Spleen (tissue), 11 donors: Measurements from ENCODE around the gene FMN2. TPM values are rescaled to one million over a fixed set of nuclear protein-coding genes. Genes with fewer than 3 reads are reported as not detected.

Experiments used
- DNase-seq: peaks from one replicate; pipeline ENCODE4 v3.0.0-alpha.2; 2020
- H3K27ac ChIP-seq, 8 donors: fragments of 200-600 bp; sonication (generic) in 7 of 8; 1 replicate in 4 of 8; 2 replicates in 4 of 8; pipeline versions ENCODE4 v1.5.0 to v1.8.0; 2016 to 2021; ENCODE audit warnings: inconsistent platforms in 4 of 8, mild to moderate bottlenecking in 4 of 8, moderate library complexity in 1 of 8
- H3K27me3 ChIP-seq, 7 donors: fragments of 200-600 bp; sonication (generic) in 6 of 7; replicated peaks in 1 of 7; 1 replicate in 4 of 7; 2 replicates in 3 of 7; pipeline versions ENCODE4 v1.5.0 to v1.8.0; 2016 to 2021; ENCODE audit warnings: inconsistent platforms in 3 of 7, mild to moderate bottlenecking in 1 of 7
- H3K36me3 ChIP-seq, 6 donors: fragments of 200-600 bp; sonication (generic) in 5 of 6; 1 replicate in 4 of 6; 2 replicates in 2 of 6; pipeline versions ENCODE4 v1.5.0 to v1.8.0; 2016 to 2021; ENCODE audit warnings: inconsistent platforms in 2 of 6
- H3K4me1 ChIP-seq, 6 donors: fragments of 200-600 bp; sonication (generic) in 5 of 6; 1 replicate in 3 of 6; 2 replicates in 3 of 6; pipeline versions ENCODE4 v1.5.0 to v1.8.0; 2016 to 2021; ENCODE audit warnings: inconsistent platforms in 3 of 6
- H3K4me3 ChIP-seq, 8 donors: fragments of 200-600 bp; sonication (generic) in 7 of 8; 1 replicate in 4 of 8; 2 replicates in 4 of 8; pipeline versions ENCODE4 v1.5.0 to v1.8.0; 2016 to 2021; ENCODE audit warnings: inconsistent platforms in 4 of 8, mild to moderate bottlenecking in 4 of 8, moderate library complexity in 2 of 8
- H3K9me3 ChIP-seq, 8 donors: fragments of 200-600 bp; sonication (generic) in 7 of 8; 1 replicate in 4 of 8; 2 replicates in 4 of 8; pipeline versions ENCODE4 v1.5.0 to v1.8.0; 2016 to 2021; ENCODE audit warnings: inconsistent platforms in 4 of 8
- POLR2A ChIP-seq, 3 donors: fragments of 450-650 bp; IDR thresholded peaks; one replicate each; pipeline ENCODE4 v1.5.1; 2017; ENCODE audit warnings: antibody characterized with exemption in 3 of 3, mild to moderate bottlenecking in 1 of 3
- POLR2AphosphoS5 ChIP-seq, 3 donors: sonication (generic); formaldehyde crosslinking; IDR thresholded peaks; one replicate each; pipeline ENCODE4 v1.5.1; 2017; ENCODE audit warnings: antibody characterized with exemption in 3 of 3
- WGBS, 5 donors: extraction: QIAGEN DNeasy Blood & Tissue Kit in 3 of 5; methylation state at CpG; one replicate each; pipeline versions ENCODE4 v1.1.5 to v1.1.7; 2013 to 2018; 5-methylcytosine and 5-hydroxymethylcytosine counted together
- intact Hi-C: fragments of 100-400 bp; cut with DNase I; formaldehyde crosslinking; loops from one replicate; pipeline ENCODE4 v1.15.0; 2023; ENCODE audit warnings: low total_unique reads
- polyA plus RNA-seq, 3 donors: library from polyadenylated mRNA; stranded (reverse); fragments of 200-250 nt; gene quantifications; one replicate each; pipeline ENCODE4 v1.2.1, GENCODE V29; 2013
- total RNA-seq, 7 donors: library from RNA; depleted of rRNA in 3 of 7; stranded (reverse); fragments of >200 nt in 3 of 7; fragmentation: NEBNext Ultra II Directional in 4 of 7; extraction: Animal tissue kit (Norgen Biotek cat#: 25700) in 4 of 7; gene quantifications; one replicate each; pipeline versions ENCODE4 v1.1.0 to v1.2.1, GENCODE V29; 2016 to 2021
- TF ChIP-seq, protein P1 (sequence below), 11 experiments: fragments of 200-600 bp in 7 of 11; fragments of 450-650 bp in 4 of 11; sonication (generic) in 4 of 11; IDR thresholded peaks in 8 of 11; conservative IDR thresholded peaks in 3 of 11; 1 replicate in 7 of 11; 2 replicates in 4 of 11; pipeline versions ENCODE4 v1.4.0 to v1.8.0; 2016 to 2021; ENCODE audit warnings: antibody characterized with exemption in 11 of 11, inconsistent platforms in 4 of 11, mild to moderate bottlenecking in 1 of 11
- donor health status: healthy with polysubstance abuse.
- donor health status: DM: no; HTN: no; CAD: no; lungs with moderate emphysema.
- donor health status: DM: no; HTN: no; CAD: no.
- donor health status: Bipolar disorder and iron deficiency.
- donor health status: healthy.
- donor health status: DM: no; HTN: no; CAD: no.
- donor health status: DM: yes; HTN: yes; CAD: no.

The FMN2 gene
- total and polyA plus RNA-seq, 10 donors: 0.04 to 0.24 (median 0.12) TPM; not detected in 6

DNA sequence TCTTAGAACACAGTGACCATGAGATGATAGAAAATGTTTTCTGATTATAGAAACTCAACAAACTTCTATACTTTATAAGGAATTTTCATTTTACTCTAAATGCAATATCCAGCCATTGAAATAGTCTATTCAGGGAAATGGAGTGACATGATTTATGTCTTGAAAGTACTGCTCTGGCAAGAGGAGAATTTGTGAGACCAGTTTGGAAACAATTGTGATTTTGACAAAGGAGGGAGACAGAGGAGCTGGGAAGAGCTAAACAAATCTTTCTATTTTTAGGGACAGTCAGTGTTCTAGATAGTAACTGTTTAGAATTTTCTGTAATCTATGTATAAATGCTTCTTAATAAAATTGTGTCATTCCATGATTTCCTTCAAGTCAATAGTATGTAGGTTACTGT lies 252.3 kb downstream of the FMN2 start:
- H3K4me3 ChIP-seq: no peak overlapping the region
- no peak for DNase-seq
- TF ChIP-seq, protein P1, sequence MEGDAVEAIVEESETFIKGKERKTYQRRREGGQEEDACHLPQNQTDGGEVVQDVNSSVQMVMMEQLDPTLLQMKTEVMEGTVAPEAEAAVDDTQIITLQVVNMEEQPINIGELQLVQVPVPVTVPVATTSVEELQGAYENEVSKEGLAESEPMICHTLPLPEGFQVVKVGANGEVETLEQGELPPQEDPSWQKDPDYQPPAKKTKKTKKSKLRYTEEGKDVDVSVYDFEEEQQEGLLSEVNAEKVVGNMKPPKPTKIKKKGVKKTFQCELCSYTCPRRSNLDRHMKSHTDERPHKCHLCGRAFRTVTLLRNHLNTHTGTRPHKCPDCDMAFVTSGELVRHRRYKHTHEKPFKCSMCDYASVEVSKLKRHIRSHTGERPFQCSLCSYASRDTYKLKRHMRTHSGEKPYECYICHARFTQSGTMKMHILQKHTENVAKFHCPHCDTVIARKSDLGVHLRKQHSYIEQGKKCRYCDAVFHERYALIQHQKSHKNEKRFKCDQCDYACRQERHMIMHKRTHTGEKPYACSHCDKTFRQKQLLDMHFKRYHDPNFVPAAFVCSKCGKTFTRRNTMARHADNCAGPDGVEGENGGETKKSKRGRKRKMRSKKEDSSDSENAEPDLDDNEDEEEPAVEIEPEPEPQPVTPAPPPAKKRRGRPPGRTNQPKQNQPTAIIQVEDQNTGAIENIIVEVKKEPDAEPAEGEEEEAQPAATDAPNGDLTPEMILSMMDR (IDR thresholded peaks at IDR 0.05 in 8 of 11, conservative IDR thresholded peaks at IDR 0.05 in 3 of 11): no peak
- TF ChIP-seq POLR2A (IDR thresholded peaks at IDR 0.05) (no peak), POLR2AphosphoS5 (IDR thresholded peaks at IDR 0.05) (no peak)
- intact Hi-C loops: no loop called here
- no peaks in the 10 kb centered on the region for H3K36me3 ChIP-seq
- peaks cover 0 to 3% (median 0%) of the 10 kb centered on the region in 8 donors for H3K9me3 ChIP-seq
- H3K27ac ChIP-seq: no peak overlapping the region
- H3K4me1 ChIP-seq: no peaks in the 10 kb centered on the region
- H3K27me3 ChIP-seq: no peaks in the 10 kb centered on the region

DNA sequence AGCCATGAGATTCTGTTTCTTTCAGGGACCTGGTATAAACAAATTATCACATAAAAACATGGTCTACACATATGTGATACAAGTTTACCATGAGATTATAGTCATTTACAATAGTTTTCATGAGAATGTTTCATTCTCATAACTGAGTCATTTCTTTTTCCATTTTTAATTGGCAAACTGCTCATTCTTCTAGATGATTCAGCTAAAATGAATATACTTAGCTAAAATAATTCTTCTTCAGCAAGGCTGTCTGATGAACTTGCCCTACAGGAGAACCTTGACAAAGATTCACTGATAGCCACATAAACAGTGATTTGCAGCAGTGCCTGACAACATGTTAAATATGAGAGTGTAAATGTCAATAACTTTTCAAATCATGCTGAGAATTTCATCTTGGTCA lies 253.2 kb downstream of the FMN2 start:
- H3K36me3 ChIP-seq: no peaks in the 10 kb centered on the region
- H3K27ac ChIP-seq: no peak overlapping the region
- H3K27me3 ChIP-seq: no peaks in the 10 kb centered on the region
- no peak overlapping the region for H3K4me3 ChIP-seq
- intact Hi-C loops: no loop called here
- no peak for TF ChIP-seq POLR2AphosphoS5 (IDR thresholded peaks at IDR 0.05)
- TF ChIP-seq, protein P1 (IDR thresholded peaks at IDR 0.05 in 8 of 11, conservative IDR thresholded peaks at IDR 0.05 in 3 of 11): no peak
- no peaks in the 10 kb centered on the region for H3K4me1 ChIP-seq
- DNase-seq: no peak
- H3K9me3 ChIP-seq: peaks cover 0 to 3% (median 0%) of the 10 kb centered on the region in 8 donors

DNA sequence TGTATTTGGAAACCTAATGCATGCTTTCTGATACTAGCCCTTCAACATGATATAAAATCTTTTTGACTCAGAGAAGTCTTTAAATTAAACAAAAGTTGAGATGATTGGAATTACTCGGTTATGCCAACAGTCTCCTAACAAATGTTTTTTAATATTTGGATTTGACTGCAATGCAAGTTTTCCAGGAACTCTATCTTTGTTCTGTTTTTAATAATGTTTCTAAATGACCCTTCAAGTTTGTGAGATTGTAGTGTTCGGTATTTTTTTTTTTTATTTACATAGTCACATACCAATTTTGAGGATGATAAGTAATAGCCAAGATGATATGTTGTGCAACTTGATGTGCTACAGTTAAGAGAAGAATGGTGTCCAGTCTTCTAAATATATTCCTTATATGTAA lies 258.0 kb downstream of the FMN2 start:
- intact Hi-C loops: no loop called here
- 78 to 87% (median 83%) methylated on average over 2 of the region's 2 CpGs for WGBS, 5 donors
- no peaks in the 10 kb centered on the region for H3K27me3 ChIP-seq

DNA sequence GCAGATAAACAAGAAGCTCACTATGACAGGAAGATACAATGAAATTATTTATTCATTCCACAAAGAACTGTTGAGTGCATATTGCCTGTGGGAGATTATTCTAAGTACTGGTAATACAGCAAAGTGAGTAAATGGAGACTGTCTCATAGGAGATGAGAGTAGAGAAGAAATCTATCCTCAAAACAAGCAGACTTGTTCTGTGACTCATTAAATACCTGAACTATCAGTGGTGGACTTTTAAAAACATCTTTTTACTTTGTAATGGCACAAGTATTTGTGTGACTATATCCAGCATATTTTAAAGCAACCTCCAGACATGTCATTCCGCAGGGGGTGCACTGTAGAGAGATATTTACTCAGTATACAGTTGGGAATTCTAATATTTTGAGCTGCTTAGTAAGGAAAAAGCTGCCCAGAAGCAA lies 259.2 kb downstream of the FMN2 start:
- no peaks in the 10 kb centered on the region for H3K36me3 ChIP-seq
- 50 to 85% (median 68%) methylated on average over 1 of the region's 1 CpG for WGBS, 5 donors
- H3K4me1 ChIP-seq: no peaks in the 10 kb centered on the region
- H3K9me3 ChIP-seq: peaks cover 0 to 7% (median 0%) of the 10 kb centered on the region in 8 donors
- no peaks in the 10 kb centered on the region for H3K27me3 ChIP-seq
- no peak overlapping the region for H3K4me3 ChIP-seq
- no peak overlapping the region for H3K27ac ChIP-seq
- DNase-seq: no peak
- intact Hi-C loops: no loop called here
- TF ChIP-seq, protein P1 (IDR thresholded peaks at IDR 0.05 in 8 of 11, conservative IDR thresholded peaks at IDR 0.05 in 3 of 11): no peak
- TF ChIP-seq POLR2A (IDR thresholded peaks at IDR 0.05) (no peak), POLR2AphosphoS5 (IDR thresholded peaks at IDR 0.05) (no peak)

More for the DNA sequence above, 258.0 kb downstream of the FMN2 start:
- H3K4me3 ChIP-seq: no peak overlapping the region
- no peak for DNase-seq
- no peak for TF ChIP-seq POLR2A (IDR thresholded peaks at IDR 0.05)
- TF ChIP-seq, protein P1 (IDR thresholded peaks at IDR 0.05 in 8 of 11, conservative IDR thresholded peaks at IDR 0.05 in 3 of 11): no peak
- no peak for TF ChIP-seq POLR2AphosphoS5 (IDR thresholded peaks at IDR 0.05)
- peaks cover 0 to 7% (median 0%) of the 10 kb centered on the region in 8 donors for H3K9me3 ChIP-seq
- H3K4me1 ChIP-seq: no peaks in the 10 kb centered on the region
- H3K36me3 ChIP-seq: no peaks in the 10 kb centered on the region
- H3K27ac ChIP-seq: no peak overlapping the region
